HEK293 (cell line): ENCODE measurements around the gene HMCN1.

ENCODE experiments used
- CTCF ChIP-seq: fragments of 450-650 bp; formaldehyde crosslinking; IDR thresholded peaks from 2 replicates; pipeline ENCODE4 v1.5.1; 2016; ENCODE audit warnings: missing biosample characterization, missing genetic modification characterization
- SP3 ChIP-seq: fragments of 450-650 bp; formaldehyde crosslinking; IDR thresholded peaks from 2 replicates; pipeline ENCODE4 v1.5.1; 2016; ENCODE audit warnings: missing biosample characterization, missing genetic modification characterization
- TF ChIP-seq, protein P1 (sequence below): fragments of 450-650 bp; formaldehyde crosslinking; IDR thresholded peaks from 2 replicates; pipeline ENCODE4 v1.5.1; 2016; ENCODE audit warnings: missing biosample characterization, missing genetic modification characterization
- TF ChIP-seq, protein P2 (sequence below): fragments of 450-650 bp; formaldehyde crosslinking; IDR thresholded peaks from 2 replicates; pipeline ENCODE4 v1.5.1; 2016; ENCODE audit warnings: missing biosample characterization, missing genetic modification characterization

GRCh38 chr1:185926588-185926987 is 192.4 kb downstream of the HMCN1 start:
- TF ChIP-seq CTCF (tag by site-specific recombination) (no peak), SP3 (tag by site-specific recombination) (no peak)
- TF ChIP-seq, protein P1, sequence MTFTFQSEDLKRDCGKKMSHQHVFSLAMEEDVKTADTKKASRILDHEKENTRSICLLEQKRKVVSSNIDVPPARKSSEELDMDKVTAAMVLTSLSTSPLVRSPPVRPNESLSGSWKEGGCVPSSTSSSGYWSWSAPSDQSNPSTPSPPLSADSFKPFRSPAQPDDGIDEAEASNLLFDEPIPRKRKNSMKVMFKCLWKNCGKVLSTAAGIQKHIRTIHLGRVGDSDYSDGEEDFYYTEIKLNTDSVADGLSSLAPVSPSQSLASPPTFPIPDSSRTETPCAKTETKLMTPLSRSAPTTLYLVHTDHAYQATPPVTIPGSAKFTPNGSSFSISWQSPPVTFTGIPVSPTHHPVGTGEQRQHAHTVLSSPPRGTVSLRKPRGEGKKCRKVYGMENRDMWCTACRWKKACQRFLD (tag by site-specific recombination) = no peak
- TF ChIP-seq, protein P2, sequence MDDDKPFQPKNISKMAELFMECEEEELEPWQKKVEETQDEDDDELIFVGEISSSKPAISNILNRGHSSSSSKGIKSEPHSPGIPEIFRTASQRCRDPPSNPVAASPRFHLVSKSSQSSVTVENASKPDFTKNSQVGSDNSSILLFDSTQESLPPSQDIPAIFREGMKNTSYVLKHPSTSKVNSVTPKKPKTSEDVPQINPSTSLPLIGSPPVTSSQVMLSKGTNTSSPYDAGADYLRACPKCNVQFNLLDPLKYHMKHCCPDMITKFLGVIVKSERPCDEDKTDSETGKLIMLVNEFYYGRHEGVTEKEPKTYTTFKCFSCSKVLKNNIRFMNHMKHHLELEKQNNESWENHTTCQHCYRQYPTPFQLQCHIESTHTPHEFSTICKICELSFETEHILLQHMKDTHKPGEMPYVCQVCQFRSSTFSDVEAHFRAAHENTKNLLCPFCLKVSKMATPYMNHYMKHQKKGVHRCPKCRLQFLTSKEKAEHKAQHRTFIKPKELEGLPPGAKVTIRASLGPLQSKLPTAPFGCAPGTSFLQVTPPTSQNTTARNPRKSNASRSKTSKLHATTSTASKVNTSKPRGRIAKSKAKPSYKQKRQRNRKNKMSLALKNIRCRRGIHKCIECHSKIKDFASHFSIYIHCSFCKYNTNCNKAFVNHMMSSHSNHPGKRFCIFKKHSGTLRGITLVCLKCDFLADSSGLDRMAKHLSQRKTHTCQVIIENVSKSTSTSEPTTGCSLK (tag by site-specific recombination) = no peak
